Measurements from ENCODE around the gene SETX. TPM values are rescaled to one million over a fixed set of nuclear protein-coding genes. Genes with fewer than 3 reads are reported as not detected.

The SETX gene, protein sequence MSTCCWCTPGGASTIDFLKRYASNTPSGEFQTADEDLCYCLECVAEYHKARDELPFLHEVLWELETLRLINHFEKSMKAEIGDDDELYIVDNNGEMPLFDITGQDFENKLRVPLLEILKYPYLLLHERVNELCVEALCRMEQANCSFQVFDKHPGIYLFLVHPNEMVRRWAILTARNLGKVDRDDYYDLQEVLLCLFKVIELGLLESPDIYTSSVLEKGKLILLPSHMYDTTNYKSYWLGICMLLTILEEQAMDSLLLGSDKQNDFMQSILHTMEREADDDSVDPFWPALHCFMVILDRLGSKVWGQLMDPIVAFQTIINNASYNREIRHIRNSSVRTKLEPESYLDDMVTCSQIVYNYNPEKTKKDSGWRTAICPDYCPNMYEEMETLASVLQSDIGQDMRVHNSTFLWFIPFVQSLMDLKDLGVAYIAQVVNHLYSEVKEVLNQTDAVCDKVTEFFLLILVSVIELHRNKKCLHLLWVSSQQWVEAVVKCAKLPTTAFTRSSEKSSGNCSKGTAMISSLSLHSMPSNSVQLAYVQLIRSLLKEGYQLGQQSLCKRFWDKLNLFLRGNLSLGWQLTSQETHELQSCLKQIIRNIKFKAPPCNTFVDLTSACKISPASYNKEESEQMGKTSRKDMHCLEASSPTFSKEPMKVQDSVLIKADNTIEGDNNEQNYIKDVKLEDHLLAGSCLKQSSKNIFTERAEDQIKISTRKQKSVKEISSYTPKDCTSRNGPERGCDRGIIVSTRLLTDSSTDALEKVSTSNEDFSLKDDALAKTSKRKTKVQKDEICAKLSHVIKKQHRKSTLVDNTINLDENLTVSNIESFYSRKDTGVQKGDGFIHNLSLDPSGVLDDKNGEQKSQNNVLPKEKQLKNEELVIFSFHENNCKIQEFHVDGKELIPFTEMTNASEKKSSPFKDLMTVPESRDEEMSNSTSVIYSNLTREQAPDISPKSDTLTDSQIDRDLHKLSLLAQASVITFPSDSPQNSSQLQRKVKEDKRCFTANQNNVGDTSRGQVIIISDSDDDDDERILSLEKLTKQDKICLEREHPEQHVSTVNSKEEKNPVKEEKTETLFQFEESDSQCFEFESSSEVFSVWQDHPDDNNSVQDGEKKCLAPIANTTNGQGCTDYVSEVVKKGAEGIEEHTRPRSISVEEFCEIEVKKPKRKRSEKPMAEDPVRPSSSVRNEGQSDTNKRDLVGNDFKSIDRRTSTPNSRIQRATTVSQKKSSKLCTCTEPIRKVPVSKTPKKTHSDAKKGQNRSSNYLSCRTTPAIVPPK (N-terminal part only)
- polyA plus RNA-seq (2011; rRNA removed) = 15.3 and 24.4 TPM in 2 replicates
- polyA minus RNA-seq (2011; rRNA and poly(A)+ RNA removed) = 42.7 and 43.8 TPM in 2 replicates

DNA sequence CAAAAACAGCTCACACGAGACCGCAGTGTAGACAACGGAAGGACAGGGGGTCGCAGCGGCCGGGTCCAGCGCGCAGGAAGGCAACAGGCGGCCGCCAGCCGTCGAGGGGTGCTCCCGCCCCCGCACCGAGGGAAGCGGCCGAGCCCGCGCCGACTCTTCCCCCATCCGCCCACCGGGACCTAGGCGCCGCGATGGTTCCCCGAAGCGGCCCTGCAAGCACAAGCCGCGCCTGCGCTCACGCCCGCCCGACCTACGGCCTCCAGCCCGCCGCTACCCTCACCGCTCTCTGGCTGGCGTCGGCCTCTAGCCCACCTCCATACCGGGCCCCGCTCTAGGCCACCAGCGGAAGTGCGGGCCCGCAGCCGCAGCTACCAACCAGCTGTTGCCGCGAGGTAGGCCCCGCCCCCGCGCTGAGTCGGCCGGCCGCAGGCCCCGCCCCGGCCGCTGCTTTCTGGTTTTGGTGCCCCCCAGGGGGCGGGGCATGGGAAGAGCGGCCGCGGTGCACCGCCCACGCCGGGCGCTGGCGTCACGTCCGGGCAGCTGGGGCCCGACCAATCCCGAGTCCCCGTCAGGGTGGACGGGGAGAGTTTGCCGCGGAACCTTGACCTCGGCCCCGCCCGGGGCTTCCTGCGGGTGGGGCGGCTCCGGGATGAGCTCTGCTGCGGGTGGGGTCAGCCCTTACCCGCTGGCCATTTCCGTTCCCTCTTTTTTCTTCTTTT, at the start of gene SETX:
TSS of gene SETX (minus strand) at position 350 of the 719 bp plus-strand sequence. CDS start 5,558 bp downstream, outside the sequence.
- peaks cover 4% of the 10 kb centered on the region; the same call in 1 of the 2 replicates for H3K36me3 ChIP-seq (ENCODE audit: control insufficient read depth, insufficient read depth, low read length)
- CTCF ChIA-PET = no interaction called here
- peak within 1 kb of the TSS; percentile 98 for H3K4me3 ChIP-seq (ENCODE audit: low read depth, low read length)
- POLR2A ChIA-PET = interaction anchor here (0.5 to 0.6 kb wide), 4 partner anchors 11 to 696 kb away, joined by 4 to 11 read pairs (median 6); partner anchors contain the start of gene CFAP77
- DNase-seq (ENCODE audit: low read depth) = peak; percentile 84
- H3K27me3 ChIP-seq (ENCODE audit: control insufficient read depth, insufficient read depth, low read length) = no peaks in the 10 kb centered on the region
- TF ChIP-seq, protein P1, sequence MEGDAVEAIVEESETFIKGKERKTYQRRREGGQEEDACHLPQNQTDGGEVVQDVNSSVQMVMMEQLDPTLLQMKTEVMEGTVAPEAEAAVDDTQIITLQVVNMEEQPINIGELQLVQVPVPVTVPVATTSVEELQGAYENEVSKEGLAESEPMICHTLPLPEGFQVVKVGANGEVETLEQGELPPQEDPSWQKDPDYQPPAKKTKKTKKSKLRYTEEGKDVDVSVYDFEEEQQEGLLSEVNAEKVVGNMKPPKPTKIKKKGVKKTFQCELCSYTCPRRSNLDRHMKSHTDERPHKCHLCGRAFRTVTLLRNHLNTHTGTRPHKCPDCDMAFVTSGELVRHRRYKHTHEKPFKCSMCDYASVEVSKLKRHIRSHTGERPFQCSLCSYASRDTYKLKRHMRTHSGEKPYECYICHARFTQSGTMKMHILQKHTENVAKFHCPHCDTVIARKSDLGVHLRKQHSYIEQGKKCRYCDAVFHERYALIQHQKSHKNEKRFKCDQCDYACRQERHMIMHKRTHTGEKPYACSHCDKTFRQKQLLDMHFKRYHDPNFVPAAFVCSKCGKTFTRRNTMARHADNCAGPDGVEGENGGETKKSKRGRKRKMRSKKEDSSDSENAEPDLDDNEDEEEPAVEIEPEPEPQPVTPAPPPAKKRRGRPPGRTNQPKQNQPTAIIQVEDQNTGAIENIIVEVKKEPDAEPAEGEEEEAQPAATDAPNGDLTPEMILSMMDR (IDR thresholded peaks at IDR 0.05; ENCODE audit: insufficient read depth, low read depth, low read length) = no peak

DNA sequence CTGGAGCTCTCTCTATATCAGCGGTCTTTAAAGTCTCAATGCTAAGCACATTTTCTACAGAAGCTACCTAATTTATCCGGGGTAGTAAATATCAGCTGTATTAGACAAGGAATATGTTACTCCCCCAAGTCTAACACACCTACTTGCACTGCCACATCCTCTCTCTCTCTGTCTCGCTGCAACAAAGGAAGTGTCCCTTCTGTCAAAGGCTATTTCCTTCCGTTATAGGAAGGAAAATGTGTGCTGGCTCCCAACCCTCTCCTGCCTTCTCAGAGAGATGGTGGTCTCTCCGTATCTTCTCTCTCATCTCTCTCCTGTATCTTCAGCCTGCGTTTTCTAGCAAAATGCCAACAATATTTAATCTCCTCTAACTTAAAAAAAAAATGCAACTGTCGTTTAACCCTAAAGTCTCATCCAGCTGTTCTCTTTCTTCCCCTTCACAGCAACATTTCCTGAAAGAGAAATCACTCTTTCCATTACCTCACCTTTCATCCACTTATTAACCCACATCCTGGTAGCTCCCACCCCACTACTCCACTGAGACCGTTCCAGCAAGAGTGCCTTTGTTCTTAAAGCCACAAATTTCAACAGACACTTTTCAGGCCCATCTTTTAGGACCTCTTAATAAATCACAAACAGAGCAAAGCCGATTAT, 49.6 kb upstream of the SETX start:
- Histone ChIP-seq H3K4me3 (ENCODE audit: low read depth, low read length) (no peak overlapping the region), H3K27me3 (ENCODE audit: control insufficient read depth, insufficient read depth, low read length) (no peaks in the 10 kb centered on the region), H3K36me3 (ENCODE audit: control insufficient read depth, insufficient read depth, low read length) (peaks cover 6% of the 10 kb centered on the region)
- TF ChIP-seq, protein P1 (IDR thresholded peaks at IDR 0.05; ENCODE audit: insufficient read depth, low read depth, low read length) = no peak
- no peak for DNase-seq (ENCODE audit: low read depth)
- ChIA-PET POLR2A (interaction anchor here (0.8 kb wide), 1 partner anchor 710 kb away, joined by 7 read pairs; no protein-coding TSS in a partner anchor), CTCF (no interaction called here)

DNA sequence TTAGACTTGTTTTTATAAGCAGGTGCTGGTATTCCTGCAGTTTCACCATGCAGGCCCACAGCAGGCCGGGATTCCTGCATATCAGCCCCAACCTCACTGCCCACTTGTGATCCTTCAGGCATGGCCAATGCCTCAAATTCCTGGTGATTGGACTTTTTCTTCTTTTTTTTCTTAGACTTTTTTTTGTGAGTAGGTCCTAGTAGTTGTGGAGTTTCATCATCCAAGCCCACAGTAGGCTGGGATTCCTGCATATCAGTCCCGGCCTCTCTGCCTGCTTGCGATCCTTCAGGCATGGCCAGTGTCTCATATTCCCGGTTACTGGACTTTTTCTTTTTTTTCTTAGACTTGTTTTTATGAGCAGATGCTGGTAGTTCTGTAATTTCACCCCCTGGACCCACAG, 47.0 kb upstream of the SETX start:
- ChIA-PET POLR2A (no interaction called here), CTCF (no interaction called here)
- DNase-seq (ENCODE audit: low read depth) = no peak
- no peaks in the 10 kb centered on the region for H3K27me3 ChIP-seq (ENCODE audit: control insufficient read depth, insufficient read depth, low read length)
- no peak overlapping the region for H3K4me3 ChIP-seq (ENCODE audit: low read depth, low read length)
- TF ChIP-seq, protein P1 (IDR thresholded peaks at IDR 0.05; ENCODE audit: insufficient read depth, low read depth, low read length) = no peak
- H3K36me3 ChIP-seq (ENCODE audit: control insufficient read depth, insufficient read depth, low read length) = peaks cover 8% of the 10 kb centered on the region

DNA sequence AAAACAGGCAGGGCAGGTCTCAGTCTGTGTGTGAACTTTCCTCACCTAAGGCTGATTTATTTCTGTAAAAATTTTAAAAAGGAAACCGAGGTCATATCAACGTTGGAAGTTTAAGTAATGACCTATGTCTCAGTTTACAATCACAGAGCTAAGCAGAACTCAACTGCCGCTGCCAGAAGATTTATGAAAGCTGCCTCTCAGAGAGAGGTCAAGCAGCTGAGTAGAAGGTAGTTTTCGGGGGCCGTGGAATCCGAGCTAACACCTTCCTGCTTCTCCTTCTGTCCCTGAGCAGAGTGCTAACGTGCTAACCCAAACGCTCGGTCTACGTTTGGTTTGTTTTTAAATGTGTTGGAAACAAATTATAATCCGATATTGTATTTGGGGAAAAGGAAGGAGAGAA, 40.8 kb upstream of the SETX start:
- no peak overlapping the region for H3K4me3 ChIP-seq (ENCODE audit: low read depth, low read length)

More for the DNA sequence above, 40.8 kb upstream of the SETX start:
- peaks cover 26% of the 10 kb centered on the region for H3K36me3 ChIP-seq (ENCODE audit: control insufficient read depth, insufficient read depth, low read length)
- ChIA-PET POLR2A (no interaction called here), CTCF (no interaction called here)
- no peaks in the 10 kb centered on the region for H3K27me3 ChIP-seq (ENCODE audit: control insufficient read depth, insufficient read depth, low read length)
- TF ChIP-seq, protein P1 (IDR thresholded peaks at IDR 0.05; ENCODE audit: insufficient read depth, low read depth, low read length) = no peak
- DNase-seq (ENCODE audit: low read depth) = no peak
